H9 (cell line): ENCODE results near the gene CFAP90. TPM values are rescaled to one million over a fixed set of nuclear protein-coding genes. Genes with fewer than 3 reads are reported as not detected.
A peak's percentile ranks its signal among the peaks of the same experiment; 100 is the strongest.

Experiments
- DNase-seq: peaks from one replicate; pipeline ENCODE4 v3.0.0-alpha.2; 2017
- H2AFZ ChIP-seq: one replicate; pipeline ENCODE4 v1.6.1; 2013; ENCODE audit warnings: mild to moderate bottlenecking, low read length, control low read depth, moderate library complexity
- H2AK5ac ChIP-seq: 2 replicates; pipeline ENCODE4 v1.6.1; 2013; ENCODE audit warnings: low read length, control low read depth, mixed read lengths; ENCODE audit not compliant: insufficient read length
- H2BK120ac ChIP-seq: one replicate; pipeline ENCODE4 v1.6.1; 2013; ENCODE audit warnings: low read depth, mild to moderate bottlenecking, low read length, control low read depth, inconsistent platforms; ENCODE audit not compliant: poor library complexity, severe bottlenecking
- H2BK12ac ChIP-seq: 2 replicates; pipeline ENCODE4 v1.6.1; 2013; ENCODE audit warnings: low read length, control low read depth, mixed read lengths, low read depth; ENCODE audit not compliant: insufficient read length
- H2BK15ac ChIP-seq: 2 replicates; pipeline ENCODE4 v1.6.1; 2013; ENCODE audit warnings: low read depth, low read length, control low read depth
- H2BK20ac ChIP-seq: one replicate; pipeline ENCODE4 v1.6.1; 2013; ENCODE audit warnings: low read depth, mild to moderate bottlenecking, low read length, control low read depth, inconsistent platforms; ENCODE audit not compliant: poor library complexity, severe bottlenecking
- H2BK5ac ChIP-seq: 2 replicates; pipeline ENCODE4 v1.6.1; 2013; ENCODE audit warnings: low read length, control low read depth, mixed read lengths; ENCODE audit not compliant: insufficient read length
- H3K14ac ChIP-seq: 2 replicates; pipeline ENCODE4 v1.6.1; 2013; ENCODE audit warnings: low read length, control low read depth; ENCODE audit not compliant: insufficient read depth
- H3K18ac ChIP-seq: 2 replicates; pipeline ENCODE4 v1.6.1; 2013; ENCODE audit warnings: low read depth, mild to moderate bottlenecking, mixed read lengths, low read length, control low read depth; ENCODE audit not compliant: insufficient read length
- H3K23ac ChIP-seq: 2 replicates; pipeline ENCODE4 v1.6.1; 2013; ENCODE audit warnings: low read length, control low read depth, mixed read lengths, low read depth; ENCODE audit not compliant: insufficient read length
- H3K23me2 ChIP-seq: 2 replicates; pipeline ENCODE4 v1.6.1; 2013; ENCODE audit warnings: low read depth, mild to moderate bottlenecking, mixed read lengths, low read length, control low read depth; ENCODE audit not compliant: insufficient read length, poor library complexity, severe bottlenecking
- H3K27ac ChIP-seq: 2 replicates; pipeline ENCODE4 v1.5.1; 2013; ENCODE audit warnings: low read length, control low read depth, mixed read lengths, low read depth; ENCODE audit not compliant: insufficient read length
- H3K27me3 ChIP-seq: 2 replicates; pipeline ENCODE4 v1.6.1; 2013; ENCODE audit warnings: low read length, control low read depth, inconsistent platforms; ENCODE audit not compliant: insufficient read depth
- H3K4ac ChIP-seq: 2 replicates; pipeline ENCODE4 v1.6.1; 2013; ENCODE audit warnings: low read depth, mild to moderate bottlenecking, control low read depth, inconsistent platforms, low read length, moderate library complexity
- H3K4me1 ChIP-seq: 2 replicates; pipeline ENCODE4 v1.6.1; 2013; ENCODE audit warnings: low read length, control low read depth, inconsistent platforms; ENCODE audit not compliant: insufficient read depth
- H3K4me2 ChIP-seq: 2 replicates; pipeline ENCODE4 v1.6.1; 2013; ENCODE audit warnings: low read length, control low read depth, mixed read lengths; ENCODE audit not compliant: insufficient read length, insufficient read depth
- H3K56ac ChIP-seq: 2 replicates; pipeline ENCODE4 v1.6.1; 2013; ENCODE audit warnings: low read depth, mild to moderate bottlenecking, mixed read lengths, low read length, control low read depth; ENCODE audit not compliant: insufficient read length
- H3K79me1 ChIP-seq: 2 replicates; pipeline ENCODE4 v1.6.1; 2013; ENCODE audit warnings: low read depth, mild to moderate bottlenecking, moderate library complexity, low read length, control low read depth, inconsistent platforms; ENCODE audit not compliant: insufficient read depth, poor library complexity, severe bottlenecking
- H3K79me2 ChIP-seq: 2 replicates; pipeline ENCODE4 v1.6.1; 2013; ENCODE audit warnings: low read length, control low read depth, inconsistent platforms; ENCODE audit not compliant: insufficient read depth
- H3K9ac ChIP-seq: 2 replicates; pipeline ENCODE4 v1.6.1; 2013; ENCODE audit warnings: low read length, control low read depth, mixed read lengths; ENCODE audit not compliant: insufficient read length; ENCODE audit errors: extremely low read depth
- H3K9me3 ChIP-seq: one replicate; pipeline ENCODE4 v1.6.1; 2013; ENCODE audit warnings: low read depth, low read length, inconsistent platforms; ENCODE audit not compliant: control insufficient read depth
- H3T11ph ChIP-seq: one replicate; pipeline ENCODE4 v1.6.1; 2013; ENCODE audit warnings: mild to moderate bottlenecking, low read length, control low read depth, inconsistent platforms
- H4K20me1 ChIP-seq: one replicate; pipeline ENCODE4 v1.6.1; 2013; ENCODE audit not compliant: control insufficient read depth, insufficient read length, insufficient read depth
- H4K5ac ChIP-seq: 2 replicates; pipeline ENCODE4 v1.6.1; 2013; ENCODE audit warnings: low read depth, mild to moderate bottlenecking, mixed read lengths, low read length, control low read depth; ENCODE audit not compliant: insufficient read length
- H4K8ac ChIP-seq: replicated peaks from 2 replicates; pipeline ENCODE4 v1.6.1; 2013; ENCODE audit warnings: low read length, control low read depth, mixed read lengths, low read depth; ENCODE audit not compliant: insufficient read length
- H4K91ac ChIP-seq: 2 replicates; pipeline ENCODE4 v1.6.1; 2013; ENCODE audit warnings: low read depth, mild to moderate bottlenecking, moderate library complexity, mixed read lengths, low read length, control low read depth; ENCODE audit not compliant: insufficient read length
- H3K27ac Mint-ChIP-seq, 3 experiments: 2 replicates in 2 of 3; 3 replicates in 1 of 3; pipeline ENCODE4 v1.8.0; 2020 to 2021; ENCODE audit warnings: mixed read lengths in 3 of 3, mild to moderate bottlenecking in 1 of 3, moderate library complexity in 1 of 3
- H3K27me3 Mint-ChIP-seq: 2 replicates; pipeline ENCODE4 v1.8.0; 2021; ENCODE audit warnings: low read depth, mild to moderate bottlenecking, moderate library complexity, mixed read lengths
- H3K36me3 Mint-ChIP-seq, 3 experiments: 2 replicates in 2 of 3; 3 replicates in 1 of 3; pipeline ENCODE4 v1.8.0; 2020 to 2021; ENCODE audit warnings: low read depth in 3 of 3, mixed read lengths in 3 of 3; ENCODE audit not compliant: insufficient read depth in 1 of 3
- H3K4me1 Mint-ChIP-seq, 2 experiments: 2 replicates each; pipeline ENCODE4 v1.8.0; 2020; ENCODE audit warnings: mixed read lengths in 2 of 2
- H3K4me3 Mint-ChIP-seq, 2 experiments: 2 replicates in 1 of 2; 3 replicates in 1 of 2; pipeline ENCODE4 v1.8.0; 2020 to 2021; ENCODE audit warnings: mild to moderate bottlenecking in 2 of 2, mixed read lengths in 2 of 2, moderate library complexity in 1 of 2
- H3K9me3 Mint-ChIP-seq, 2 experiments: 2 replicates in 1 of 2; 3 replicates in 1 of 2; pipeline ENCODE4 v1.8.0; 2020; ENCODE audit warnings: mild to moderate bottlenecking in 2 of 2, mixed read lengths in 2 of 2, moderate library complexity in 1 of 2
- CTCF ChIP-seq: fragments of 200-600 bp; sonication (generic); conservative IDR thresholded peaks from 3 replicates; pipeline ENCODE4 v1.8.0; 2021; ENCODE audit warnings: antibody characterized with exemption, mild to moderate bottlenecking
- WGBS: extraction: QIAGEN DNeasy Blood & Tissue Kit; methylation state at CpG from one replicate; pipeline ENCODE4 v1.1.7; 2013; ENCODE audit warnings: missing lambda C conversion rate, low lambda C conversion rate, mixed read lengths; ENCODE audit not compliant: insufficient read length; ENCODE audit errors: extremely low coverage; 5-methylcytosine and 5-hydroxymethylcytosine counted together
- total RNA-seq: library from RNA; stranded (reverse); gene quantifications from 2 replicates; pipeline ENCODE4 v1.2.1, GENCODE V29; 2021

Gene CFAP90
- total RNA-seq, 1 experiment from 2014 or later = 0.44 TPM

- H4K91ac ChIP-seq = no peak overlapping the region
- H3K4me1 ChIP-seq = no peaks in the 10 kb centered on the region
- H2BK5ac ChIP-seq = no peak overlapping the region
- H3K18ac ChIP-seq = peak overlapping the region; percentile 48
- H3K9ac ChIP-seq = no peak overlapping the region
- no peak overlapping the region for H3K4ac ChIP-seq
- no peak overlapping the region for H3K27ac ChIP-seq
- no peak overlapping the region for H3K23ac ChIP-seq
- H3K4me3 Mint-ChIP-seq = no peak overlapping the region
- no peaks in the 10 kb centered on the region for H3K27me3 Mint-ChIP-seq
- no peak overlapping the region for H4K8ac ChIP-seq
- H3K9me3 Mint-ChIP-seq = no peaks in the 10 kb centered on the region
- H2AFZ ChIP-seq = no peak overlapping the region
- no peak for TF ChIP-seq CTCF
- H3K79me1 ChIP-seq = no peaks in the 10 kb centered on the region
- no peak overlapping the region for H3K4me2 ChIP-seq
- H3T11ph ChIP-seq = no peak overlapping the region
- H4K5ac ChIP-seq = no peak overlapping the region
- no peak overlapping the region for H2BK12ac ChIP-seq
- H2BK120ac ChIP-seq = no peak overlapping the region
- no peak overlapping the region for H2BK15ac ChIP-seq
- H3K56ac ChIP-seq = no peak overlapping the region
- H2AK5ac ChIP-seq = no peak overlapping the region
- H3K27ac Mint-ChIP-seq = no peak overlapping the region
- H3K27me3 ChIP-seq = no peaks in the 10 kb centered on the region
- H3K9me3 ChIP-seq = no peaks in the 10 kb centered on the region
- no peaks in the 10 kb centered on the region for H3K79me2 ChIP-seq
- no peaks in the 10 kb centered on the region for H4K20me1 ChIP-seq
- H3K23me2 ChIP-seq = peaks cover 4% of the 10 kb centered on the region
- WGBS = no CpG with 5 or more reads among the region's 18 CpGs
- DNase-seq = no peak
- no peak overlapping the region for H2BK20ac ChIP-seq
- peaks cover 9 to 25% (median 12%) of the 10 kb centered on the region in 3 experiments; a peak in 5 of 7 replicates for H3K36me3 Mint-ChIP-seq
- 0 out of 2 replicates have a peak overlapping the region, but pooled peaks have one; percentile 10 for H3K14ac ChIP-seq
- no peaks in the 10 kb centered on the region; a peak in 1 of 4 replicates for H3K4me1 Mint-ChIP-seq
Measured at GRCh38 chr5:7824995-7825394, 25.9 kb downstream of the CFAP90 start.
